ENCODE data around the gene STUM.
"Not testable (repeated sequence)": the region's sequence is repeated elsewhere in the genome, so short reads cannot be mapped to it uniquely, and the experiment has no call there.

STUM gene

DNA sequence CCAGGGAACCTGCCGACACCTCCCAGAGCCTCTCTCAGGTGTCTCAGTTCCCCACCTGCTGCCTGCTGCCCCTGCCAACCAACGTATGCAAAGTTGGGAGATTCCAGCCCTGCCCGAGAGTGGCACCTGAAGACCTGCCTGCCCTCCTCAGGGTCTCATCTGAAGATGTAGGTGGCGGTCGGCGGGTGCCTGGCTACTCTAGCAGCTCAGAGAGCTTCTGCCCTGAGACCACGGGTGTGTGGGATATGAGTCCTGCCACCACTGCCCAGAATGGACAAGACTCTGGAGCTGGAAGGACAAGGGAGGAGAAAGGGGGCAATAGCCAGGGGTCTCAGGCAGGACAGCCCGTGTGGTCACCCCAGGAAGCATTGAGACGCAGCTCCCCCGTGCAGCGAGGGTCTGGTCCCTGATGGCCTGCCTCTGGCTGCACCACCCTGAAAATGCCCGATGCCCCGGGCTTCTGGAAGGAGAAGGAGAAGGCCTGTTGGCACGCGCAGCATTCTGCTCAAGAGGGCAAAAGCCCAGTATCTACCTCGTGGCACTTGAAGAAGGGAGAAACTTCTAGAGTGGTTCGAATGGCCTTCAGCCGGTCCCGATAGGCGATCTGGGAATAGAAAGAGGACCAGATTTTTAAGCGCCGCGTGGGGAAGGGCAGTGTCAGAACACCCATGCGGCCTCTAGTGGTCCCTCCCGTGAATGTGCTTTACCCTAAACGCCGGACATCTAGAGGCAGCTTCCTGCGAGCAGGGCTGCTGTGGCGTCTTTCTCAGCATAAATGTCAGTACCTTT, 88.8 kb downstream of the STUM start:
- no peak for DNase-seq (ENCODE audit: extremely low spot score)
- ChIA-PET POLR2A (no interaction called here), CTCF (interaction anchor here (2.0 to 3.0 kb wide), 4 partner anchors 11 to 189 kb away, joined by 7 to 16 read pairs (median 9); no protein-coding TSS in a partner anchor)
- no peak for TF ChIP-seq CTCF (IDR thresholded peaks at IDR 0.05; ENCODE audit: control extremely low read depth, extremely low read depth, low read depth, missing control alignments)

- ChIA-PET CTCF (interaction anchor here (0.7 to 2.3 kb wide), 6 partner anchors 10 to 190 kb away, joined by 3 to 11 read pairs (median 6); no protein-coding TSS in a partner anchor), POLR2A (no interaction called here)
- DNase-seq (ENCODE audit: extremely low spot score), result no peak
- TF ChIP-seq CTCF (IDR thresholded peaks at IDR 0.05; ENCODE audit: control extremely low read depth, extremely low read depth, low read depth, missing control alignments), result no peak
These were observed 89.5 kb downstream of the STUM start for GRCh38 chr1:226638001-226638601.

DNA sequence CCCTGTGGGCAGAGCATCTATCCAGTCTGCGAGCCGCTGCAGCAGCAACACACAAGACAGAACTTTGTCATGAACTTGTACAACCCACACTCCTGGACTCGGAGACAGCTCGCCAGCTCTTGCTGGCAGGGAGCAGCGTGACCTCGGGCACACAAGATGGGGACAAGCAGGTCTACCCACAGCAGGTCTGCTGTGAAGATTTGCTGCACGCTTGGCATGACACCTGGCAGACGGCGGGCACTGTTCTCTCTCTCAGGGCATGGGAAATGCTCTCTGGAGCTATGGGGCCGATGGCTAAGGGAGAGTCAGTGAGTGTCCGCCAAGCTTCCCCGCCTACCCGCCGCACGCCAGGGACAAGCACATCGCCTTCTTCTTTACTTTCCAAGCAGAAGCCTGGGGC, 90.0 kb downstream of the STUM start:
- TF ChIP-seq CTCF (IDR thresholded peaks at IDR 0.05; ENCODE audit: control extremely low read depth, extremely low read depth, low read depth, missing control alignments), result no peak
- CTCF ChIA-PET, result interaction anchor here (0.7 to 2.3 kb wide), 6 partner anchors 9 to 190 kb away, joined by 3 to 11 read pairs (median 6); no protein-coding TSS in a partner anchor
- DNase-seq (ENCODE audit: extremely low spot score), result no peak
- POLR2A ChIA-PET, result no interaction called here

DNA sequence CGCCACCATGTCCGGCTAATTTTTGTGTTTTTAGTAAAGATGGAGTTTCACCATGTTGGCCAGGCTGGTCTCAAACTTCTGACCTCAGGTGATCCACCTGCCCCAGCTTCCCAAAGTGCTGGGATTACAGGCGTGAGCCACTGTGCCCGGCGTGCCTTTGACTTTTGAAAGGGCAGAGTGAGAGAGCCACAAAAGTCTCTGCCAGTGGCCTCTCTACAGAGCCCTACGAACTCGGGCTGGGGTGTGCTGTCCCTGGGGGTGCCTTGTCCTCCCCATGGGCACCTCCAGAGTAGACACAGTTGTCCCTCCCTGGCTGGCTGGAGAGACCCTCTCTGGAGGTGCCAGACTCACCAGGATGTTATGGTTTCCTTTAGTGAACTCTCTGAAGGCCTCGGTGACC, 90.6 kb downstream of the STUM start:
- POLR2A ChIA-PET; DNase-seq (ENCODE audit: extremely low spot score): not testable (repeated sequence)
- CTCF ChIA-PET, result interaction anchor here (0.7 to 2.3 kb wide), 5 partner anchors 9 to 187 kb away, joined by 3 to 11 read pairs (median 7); no protein-coding TSS in a partner anchor

DNA sequence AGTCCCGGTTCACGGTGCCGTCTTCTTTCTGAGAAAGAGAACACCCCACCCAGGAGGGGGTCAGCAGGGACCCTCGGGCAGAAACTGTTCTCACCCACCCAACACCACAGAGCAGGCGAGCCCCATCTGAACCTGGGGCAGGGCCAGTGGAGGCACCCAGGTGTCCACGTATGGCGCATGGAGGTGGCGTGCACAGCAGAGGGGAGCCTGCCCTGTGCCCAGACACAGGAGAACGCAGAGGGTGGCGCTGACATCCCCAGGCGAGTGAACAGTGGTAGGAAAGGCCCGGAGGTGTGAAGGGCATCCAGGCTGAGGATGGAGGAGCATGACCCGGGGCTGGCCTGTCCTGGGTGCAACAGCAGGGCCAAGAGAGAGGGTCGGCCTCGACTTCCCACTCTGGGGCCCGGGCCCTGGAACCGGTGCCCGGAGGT, 91.1 kb downstream of the STUM start:
- ChIA-PET CTCF (interaction anchor here (2.3 kb wide), 1 partner anchor 13 kb away, joined by 11 read pairs; no protein-coding TSS in a partner anchor), POLR2A (no interaction called here)
- TF ChIP-seq CTCF (IDR thresholded peaks at IDR 0.05; ENCODE audit: control extremely low read depth, extremely low read depth, low read depth, missing control alignments), result no peak

DNA sequence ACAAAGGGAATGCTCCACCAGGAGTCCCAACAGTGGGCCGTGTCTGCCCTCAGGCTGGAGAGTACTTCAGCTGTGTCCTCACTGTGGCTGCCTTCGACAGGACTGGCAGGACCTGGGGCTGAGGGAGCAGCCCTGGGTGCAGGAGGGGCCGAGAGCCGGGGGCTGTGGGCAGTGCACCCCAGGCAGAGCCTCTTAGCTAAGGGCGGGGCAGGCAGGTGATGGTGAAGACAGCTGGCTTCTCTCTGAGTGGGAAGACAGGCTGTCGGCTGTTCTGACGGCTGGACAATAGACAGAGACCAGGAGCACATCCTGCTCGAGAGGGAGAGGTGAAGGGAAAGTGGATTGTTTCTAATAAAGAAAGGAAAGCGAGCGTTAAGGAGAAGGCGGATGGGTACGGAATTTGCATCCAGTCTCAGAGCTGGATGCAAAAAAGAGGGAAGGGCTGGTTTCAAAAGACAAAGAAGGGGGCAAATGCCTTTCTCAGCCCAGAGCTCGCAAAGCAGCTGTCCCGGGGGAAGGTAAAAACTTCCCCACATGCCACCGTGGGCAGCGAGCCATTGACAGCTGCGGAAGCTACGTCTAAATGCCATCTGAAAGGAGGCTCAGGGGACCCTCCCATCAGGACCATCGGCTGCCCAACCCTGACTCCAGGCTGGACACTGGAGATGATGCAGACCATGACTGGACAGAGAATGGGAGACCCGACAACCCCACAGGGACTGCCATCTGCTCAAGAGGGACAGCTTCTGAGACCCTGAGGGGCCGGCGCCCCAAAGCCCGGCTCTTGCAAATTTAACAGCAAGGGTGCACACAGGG, 92.0 kb downstream of the STUM start:
- DNase-seq (ENCODE audit: extremely low spot score), result no peak
- CTCF ChIA-PET, result interaction anchor here (1.0 to 1.8 kb wide), 5 partner anchors 9 to 188 kb away, joined by 3 to 6 read pairs (median 4); no protein-coding TSS in a partner anchor
- POLR2A ChIA-PET, result no interaction called here
- no peak for TF ChIP-seq CTCF (IDR thresholded peaks at IDR 0.05; ENCODE audit: control extremely low read depth, extremely low read depth, low read depth, missing control alignments)

More for the DNA sequence above, 91.1 kb downstream of the STUM start:
- DNase-seq (ENCODE audit: extremely low spot score), result no peak

Data from GM10248 (cell line).